ENCODE results near the gene CEP112.

DNA sequence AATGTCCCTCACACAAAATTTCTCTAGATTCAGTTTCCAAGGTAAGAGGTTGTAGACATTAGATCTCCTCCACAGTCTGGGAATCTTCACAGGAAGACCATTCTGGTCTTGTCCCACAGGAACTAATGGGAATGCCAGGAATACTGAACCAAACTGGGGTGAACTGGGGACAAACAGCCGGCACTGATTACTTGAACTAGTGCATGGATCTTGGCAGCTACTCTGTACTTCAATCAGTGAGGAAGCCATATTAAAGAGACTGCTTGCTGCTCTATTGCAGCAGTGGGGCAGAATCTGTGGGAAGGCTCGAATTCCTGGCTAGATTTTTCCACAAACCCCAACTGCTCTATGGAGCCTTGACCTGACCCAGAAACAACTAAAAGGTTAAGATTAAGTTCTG, 361.6 kb downstream of the CEP112 start:
- no peak for TF ChIP-seq CTCF (IDR thresholded peaks at IDR 0.05)
- TF ChIP-seq POLR2A (IDR thresholded peaks at IDR 0.05) = no peak
- TF ChIP-seq EP300 (IDR thresholded peaks at IDR 0.05; ENCODE audit: low read depth) = no peak
